Erythroblast (primary cell): ENCODE measurements around the gene COPB2.
"Not testable (repeated sequence)": the region's sequence is repeated elsewhere in the genome, so short reads cannot be mapped to it uniquely, and the experiment has no call there.

Experiments
- DNase-seq, 2 experiments: peaks; one replicate each; lab custom pipeline; 2025; lab: John Stamatoyannopoulos, UW
- GATA1 ChIP-seq: IDR thresholded peaks from 2 replicates; pipeline ENCODE4 v1.6.1; 2011; ENCODE audit warnings: low read depth, mild to moderate bottlenecking, control low read depth, low read length, moderate library complexity
- POLR2A ChIP-seq: IDR thresholded peaks from 2 replicates; pipeline ENCODE4 v1.6.1; 2011; ENCODE audit warnings: mild to moderate bottlenecking, low read length

The COPB2 gene

DNA sequence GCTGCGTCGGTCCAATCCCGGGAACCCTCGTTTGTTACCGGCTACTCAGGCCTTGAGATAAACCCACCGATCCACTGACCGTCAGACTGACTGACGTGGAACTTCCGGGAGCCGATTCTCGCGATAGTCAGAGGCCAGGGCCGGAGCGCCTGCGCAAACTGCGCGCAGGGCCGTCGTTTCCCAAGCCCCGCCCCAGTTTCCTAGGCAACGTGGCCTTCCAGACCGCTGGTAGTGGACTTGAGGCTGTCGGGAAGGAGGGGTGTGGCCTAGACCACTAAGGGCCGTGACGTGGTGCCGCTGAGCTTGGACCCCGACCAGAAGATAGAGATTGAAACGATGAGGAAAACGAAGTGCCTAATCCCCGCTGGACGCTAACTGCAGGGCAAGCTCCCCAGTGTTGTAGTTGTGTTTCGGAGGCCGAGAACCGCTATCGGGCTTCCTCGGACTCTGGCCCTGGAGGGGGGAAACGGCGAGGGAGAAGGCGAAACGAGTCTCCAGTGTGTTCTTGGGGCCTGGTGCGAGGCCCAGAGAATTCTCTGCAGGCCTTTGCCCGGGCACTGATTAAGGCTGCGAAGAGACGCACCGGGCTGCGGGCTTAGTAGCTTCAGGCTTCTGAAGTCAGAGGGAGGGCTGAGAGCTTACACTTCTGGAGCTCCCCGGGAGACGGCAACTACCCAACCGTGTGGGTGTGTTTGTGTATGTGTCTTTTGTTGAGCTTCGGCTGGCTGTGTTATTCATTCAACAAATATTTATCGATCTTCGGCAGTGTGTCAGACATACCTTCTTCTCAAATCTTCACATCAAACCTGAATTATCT is at the start of gene COPB2:
COPB2 (minus strand) TSS at position 96 of the 817 bp plus-strand sequence. CDS start 97 bp downstream, outside the sequence.
- peak; percentile 99 for DNase-seq
- TF ChIP-seq GATA1 (no peak), POLR2A (peak; percentile 87)

DNA sequence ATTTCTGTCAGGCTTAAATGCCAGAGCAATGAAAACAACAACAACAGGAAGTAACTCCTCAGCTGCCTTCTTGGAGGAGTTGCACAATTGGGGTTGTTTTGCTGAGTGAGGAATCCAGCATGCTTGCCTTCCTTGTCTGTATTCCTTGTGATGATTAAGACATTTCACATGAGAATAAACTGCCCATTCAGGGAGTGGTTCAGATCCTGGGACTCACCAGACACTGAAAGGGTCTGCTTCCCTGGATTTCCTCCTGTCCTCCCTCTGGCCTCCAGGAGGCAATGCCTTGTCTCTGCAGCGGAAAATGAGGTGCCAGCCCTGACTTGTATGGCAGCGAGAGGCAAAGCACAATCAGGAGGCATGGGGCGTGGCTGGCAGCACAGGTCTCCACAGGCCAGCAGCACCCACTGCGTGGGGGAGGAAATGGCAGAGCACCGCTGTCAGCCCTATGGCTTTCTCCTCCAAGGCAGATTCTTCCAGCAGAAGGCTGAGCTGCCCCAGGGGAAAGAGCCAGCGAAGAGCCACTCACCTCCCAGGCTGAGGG is 45.4 kb upstream of the COPB2 start:
- TF ChIP-seq GATA1: no peak
- no peak for TF ChIP-seq POLR2A
- no peak for DNase-seq

DNA sequence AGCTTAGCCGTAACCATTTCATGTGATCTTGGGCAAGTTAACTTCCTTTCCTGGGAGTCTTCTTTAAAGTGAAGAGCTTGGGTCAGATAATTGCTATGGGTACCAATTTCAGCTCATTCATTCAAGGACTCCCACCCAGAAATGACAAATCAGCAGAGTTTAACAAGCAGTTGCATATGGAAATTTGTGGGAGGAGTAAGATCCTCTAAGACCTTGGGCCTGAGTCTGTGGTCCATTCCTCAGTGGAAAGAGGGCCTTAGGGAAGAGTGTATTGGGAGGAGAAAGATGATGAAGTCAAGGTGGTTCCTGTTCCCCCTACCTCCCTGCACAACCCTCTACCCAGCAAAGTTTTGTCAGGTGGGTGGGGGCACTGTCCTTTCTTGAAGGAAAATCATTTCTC is 44.8 kb upstream of the COPB2 start:
- DNase-seq: no peak
- TF ChIP-seq POLR2A (no peak), GATA1 (no peak)

GRCh38 chr3:139433089-139433488 is 43.6 kb upstream of the COPB2 start:
- TF ChIP-seq POLR2A: no peak
- no peak for TF ChIP-seq GATA1
- no peak for DNase-seq

DNA sequence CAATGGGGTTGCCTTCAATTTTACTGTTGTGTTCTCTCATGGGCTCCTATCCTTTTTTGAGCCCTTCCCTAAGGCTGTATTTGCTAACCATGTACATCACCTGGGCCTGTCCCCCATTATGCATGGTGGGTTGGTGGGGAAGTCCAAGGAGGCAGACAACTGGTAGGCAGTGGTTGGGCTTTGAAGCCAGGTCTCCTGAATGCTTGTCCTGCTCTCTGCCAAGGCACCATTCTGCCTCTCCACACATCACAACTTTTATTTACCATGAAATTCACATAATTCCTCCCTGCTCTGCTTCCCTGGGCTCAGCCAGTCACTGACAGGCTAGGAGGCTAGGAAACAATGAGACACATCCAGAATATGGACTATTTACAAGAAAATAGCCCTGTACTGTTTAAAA is 41.0 kb upstream of the COPB2 start:
- no peak for DNase-seq
- TF ChIP-seq GATA1: no peak
- TF ChIP-seq POLR2A: no peak

DNA sequence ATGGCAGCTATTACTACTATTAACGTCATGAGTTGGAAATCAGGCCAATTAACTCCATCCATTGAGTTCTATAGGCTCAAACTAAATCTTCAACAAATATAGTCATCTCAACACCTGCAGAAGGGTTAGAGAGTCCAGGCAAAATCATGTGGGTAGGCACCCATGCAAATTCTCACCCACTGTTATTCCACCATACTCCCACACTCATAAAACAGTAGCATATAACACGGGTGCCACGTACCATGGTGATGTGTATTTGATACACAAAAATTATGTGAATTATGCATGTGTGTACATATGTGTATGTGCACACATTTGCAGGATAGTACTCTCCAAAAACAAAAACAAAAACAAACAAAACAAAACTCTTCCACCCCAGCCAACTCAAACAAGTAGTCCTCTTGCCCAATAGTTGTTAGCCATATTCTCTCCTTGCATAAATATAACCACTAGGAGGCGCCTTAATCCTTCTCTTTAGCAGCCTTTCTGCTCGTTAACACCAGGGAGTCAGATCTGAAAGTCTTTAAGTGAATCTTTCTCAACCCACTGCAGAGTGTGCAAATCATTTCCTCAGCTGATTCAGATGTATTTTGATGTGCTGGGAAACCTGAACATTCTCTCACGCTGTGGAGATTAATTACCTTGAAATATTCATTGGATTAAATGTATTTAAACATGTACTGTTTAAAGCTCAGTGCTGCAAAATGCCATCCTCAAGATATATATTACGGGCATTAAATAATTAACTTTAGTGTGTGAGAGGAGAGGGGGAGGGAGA is 38.0 kb upstream of the COPB2 start:
- TF ChIP-seq POLR2A (no peak), GATA1 (no peak)
- peak; percentile 61 to 74 for DNase-seq

- DNase-seq: no peak
- TF ChIP-seq GATA1 (no peak), POLR2A (no peak)
These were observed 36.4 kb upstream of the COPB2 start for GRCh38 chr3:139425745-139426400.

- DNase-seq: no peak
- TF ChIP-seq POLR2A: no peak
- TF ChIP-seq GATA1: no peak
These were observed 33.8 kb upstream of the COPB2 start for GRCh38 chr3:139423232-139423631.

- peak in 1 of 2 experiments; percentile 7 for DNase-seq
These were observed 32.0 kb upstream of the COPB2 start for GRCh38 chr3:139421460-139421859.

GRCh38 chr3:139421040-139421439 is 31.6 kb upstream of the COPB2 start:
- DNase-seq: no peak
- TF ChIP-seq POLR2A (no peak), GATA1 (no peak)

More at GRCh38 chr3:139421460-139421859, 32.0 kb upstream of the COPB2 start:
- no peak for TF ChIP-seq GATA1
- TF ChIP-seq POLR2A: no peak

DNA sequence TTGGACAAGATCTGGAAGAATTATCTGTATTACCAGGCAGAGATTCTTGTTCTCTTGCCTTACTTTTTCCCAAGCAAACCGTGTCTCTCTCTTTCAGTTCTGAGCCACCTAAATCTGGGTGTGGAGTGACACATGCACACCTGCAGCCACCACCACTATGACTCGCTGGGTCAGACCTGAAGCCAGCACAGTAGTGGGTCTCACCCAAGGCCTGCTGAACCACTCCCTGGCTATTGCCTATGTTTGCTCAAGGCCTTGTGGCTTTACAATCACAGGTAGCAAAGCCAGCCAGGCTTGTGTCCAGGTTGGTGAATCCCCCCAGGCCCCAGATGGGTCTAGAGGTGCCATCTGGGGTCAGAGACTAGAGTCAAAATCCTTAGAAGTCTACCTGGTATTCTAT is 28.7 kb upstream of the COPB2 start:
- TF ChIP-seq POLR2A (no peak), GATA1 (no peak)
- DNase-seq: no peak

GRCh38 chr3:139416275-139416674 is 26.8 kb upstream of the COPB2 start:
- DNase-seq: no peak
- no peak for TF ChIP-seq GATA1
- TF ChIP-seq POLR2A: no peak

DNA sequence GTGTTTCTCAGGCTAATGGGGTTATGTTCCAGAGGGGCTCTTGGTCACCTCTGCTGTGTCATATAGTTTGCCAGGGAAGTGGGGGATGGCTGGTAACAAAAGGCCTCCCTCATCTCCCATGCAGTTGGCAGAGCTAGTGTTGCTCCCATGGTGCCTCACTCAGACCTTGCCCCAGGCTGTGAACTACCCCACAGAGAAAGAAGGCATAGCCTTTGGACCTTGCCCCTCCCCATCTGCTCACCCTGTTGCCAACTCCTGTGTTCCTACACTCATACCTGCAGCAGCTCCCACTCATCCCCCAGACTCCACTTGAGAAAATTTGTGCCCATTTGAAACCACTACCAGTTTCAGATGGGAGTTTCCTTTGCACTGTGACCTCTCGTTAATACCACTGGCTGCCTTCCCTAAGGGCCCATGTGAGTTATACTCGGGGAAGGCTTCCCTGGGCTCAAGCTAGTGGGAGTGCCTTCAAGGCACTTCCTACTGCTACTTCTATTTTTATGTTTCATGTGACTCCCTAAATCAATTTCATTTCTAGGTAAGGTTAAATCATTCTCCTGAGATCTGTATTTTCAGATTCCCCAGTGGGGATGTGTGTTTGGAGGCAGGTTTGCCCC is 25.3 kb upstream of the COPB2 start:
- no peak for DNase-seq
- TF ChIP-seq GATA1 (no peak), POLR2A (no peak)

- not testable (repeated sequence) for DNase-seq
These were observed 23.4 kb upstream of the COPB2 start for GRCh38 chr3:139412891-139413290.

- DNase-seq: not testable (repeated sequence)
These were observed 11.7 kb upstream of the COPB2 start for GRCh38 chr3:139401155-139401554.
